ENCODE results near the gene OPN1LW. TPM values are rescaled to one million over a fixed set of nuclear protein-coding genes. Genes with fewer than 3 reads are reported as not detected.
"Not testable (repeated sequence)": the region's sequence is repeated elsewhere in the genome, so short reads cannot be mapped to it uniquely, and the experiment has no call there.

Gene OPN1LW
- total RNA-seq, 2 donors from 2014 or later, result not detected

DNA sequence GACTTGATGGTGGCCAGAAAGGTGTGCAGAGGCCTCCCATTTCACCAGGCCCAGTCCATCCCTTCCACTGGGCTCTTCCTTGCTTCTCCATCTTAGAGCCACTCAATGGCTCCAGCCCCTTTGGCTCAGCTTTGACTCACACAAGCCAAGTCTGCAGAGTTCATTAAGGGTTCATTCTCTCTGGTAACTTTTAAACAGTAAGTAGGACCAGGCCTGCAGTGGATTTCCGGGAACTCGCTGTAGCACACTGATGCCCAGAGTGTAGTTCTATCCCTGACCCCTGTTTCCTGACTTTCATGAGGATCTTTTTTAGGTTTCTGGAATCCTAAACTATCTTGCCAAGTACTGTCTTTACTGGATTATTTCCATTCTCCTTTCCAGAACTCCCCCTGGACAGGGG lies 13.2 kb downstream of the OPN1LW start:
- H3K9me3 ChIP-seq; H3K36me3 ChIP-seq; H3K4me3 ChIP-seq; intact Hi-C loops (cut with DNase I); DNase-seq (ENCODE audit: low spot score); H3K27me3 ChIP-seq (replicated peaks; ENCODE audit: insufficient read depth); H3K4me1 ChIP-seq (replicated peaks); H3K27ac ChIP-seq: not testable (repeated sequence)
- no CpG with 5 or more reads among the region's 2 CpGs for WGBS

DNA sequence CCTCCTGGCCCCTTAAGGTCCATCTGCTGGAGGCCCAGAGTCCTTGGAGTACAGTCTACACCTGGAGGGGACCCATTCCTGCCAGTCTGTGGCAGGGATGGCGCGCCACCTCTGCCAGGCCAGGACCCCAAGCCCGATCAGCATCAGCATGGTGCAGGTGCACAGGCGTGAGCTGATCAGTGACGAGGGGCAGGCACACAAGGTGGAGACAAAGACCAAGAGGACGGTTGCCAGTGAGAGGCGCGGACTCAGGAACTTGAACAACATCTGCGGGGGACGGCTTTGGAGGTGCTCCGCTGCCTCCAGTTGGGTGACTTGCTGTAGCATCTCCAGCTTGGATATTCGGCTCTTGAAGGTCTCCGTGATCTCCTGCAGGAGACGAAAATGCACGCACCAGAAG lies 15.3 kb downstream of the OPN1LW start:
- H3K27me3 ChIP-seq (replicated peaks; ENCODE audit: insufficient read depth); H3K36me3 ChIP-seq; intact Hi-C loops (cut with DNase I); H3K9me3 ChIP-seq; H3K4me1 ChIP-seq (replicated peaks); DNase-seq (ENCODE audit: low spot score); H3K27ac ChIP-seq; H3K4me3 ChIP-seq: not testable (repeated sequence)
- no CpG with 5 or more reads among the region's 15 CpGs for WGBS

DNA sequence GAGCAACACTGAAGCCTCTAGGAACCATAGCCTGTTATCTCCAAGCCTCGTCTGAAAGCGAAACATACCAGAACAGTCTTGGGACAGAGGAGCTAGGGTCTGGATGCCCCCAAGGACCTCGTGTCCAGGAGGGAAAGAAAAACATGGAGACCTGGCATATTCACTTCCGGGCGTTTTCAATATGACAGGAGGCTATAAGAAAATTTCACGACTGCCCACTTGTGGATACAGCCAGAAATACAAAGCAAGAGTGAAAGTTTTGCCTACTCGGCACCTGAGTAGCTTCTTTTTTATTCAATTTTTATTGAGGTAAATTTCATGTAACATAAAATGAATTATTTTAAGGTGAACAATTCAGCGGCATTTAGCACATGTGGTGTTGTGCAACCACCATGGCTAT lies 20.9 kb downstream of the OPN1LW start:
- H3K4me3 ChIP-seq; H3K9me3 ChIP-seq; H3K4me1 ChIP-seq (replicated peaks); intact Hi-C loops (cut with DNase I); H3K36me3 ChIP-seq; DNase-seq (ENCODE audit: low spot score); H3K27ac ChIP-seq; H3K27me3 ChIP-seq (replicated peaks; ENCODE audit: insufficient read depth): not testable (repeated sequence)
- no CpG with 5 or more reads among the region's 8 CpGs for WGBS

DNA sequence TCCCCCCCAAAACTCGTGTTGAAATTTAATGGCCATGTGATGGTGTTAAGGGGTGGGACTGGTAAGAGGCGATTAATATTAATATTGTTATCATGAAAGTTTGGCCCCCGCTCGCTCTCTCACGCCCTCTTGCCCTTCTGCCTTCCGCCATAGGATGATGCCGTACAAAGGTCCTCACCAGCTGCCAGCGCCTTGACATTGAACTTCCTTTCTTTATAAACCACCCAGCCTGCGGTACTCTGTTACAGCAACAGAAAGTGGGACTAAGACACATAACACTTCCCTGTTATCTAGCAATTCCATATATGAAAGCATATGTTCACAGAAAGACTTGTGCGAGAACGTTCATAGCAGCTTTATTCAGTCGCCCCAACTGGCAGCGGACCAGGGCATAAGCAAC lies 24.3 kb downstream of the OPN1LW start:
- intact Hi-C loops (cut with DNase I); H3K9me3 ChIP-seq: not testable (repeated sequence)
- no CpG with 5 or more reads among the region's 13 CpGs for WGBS

DNA sequence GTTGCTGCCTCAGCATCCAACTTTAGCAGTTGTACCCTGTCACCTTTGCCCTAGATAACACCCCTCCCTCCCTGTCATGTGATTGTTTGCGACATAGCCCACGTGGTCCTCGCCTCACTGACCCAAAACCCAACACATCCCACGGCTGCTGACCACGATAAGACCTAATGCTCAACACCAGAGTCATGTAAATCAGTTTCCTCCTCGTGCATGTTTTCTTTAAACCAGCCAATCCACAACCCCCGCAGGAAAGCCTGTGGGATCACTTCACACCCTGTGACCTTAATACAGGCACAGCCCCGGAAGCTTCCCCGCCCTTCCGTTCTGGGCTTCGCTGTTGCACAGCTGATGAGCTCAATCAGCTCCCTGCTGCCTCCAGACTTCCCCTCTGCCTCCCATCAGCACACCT lies 28.5 kb downstream of the OPN1LW start:
- H3K4me1 ChIP-seq (replicated peaks); DNase-seq (ENCODE audit: low spot score); H3K9me3 ChIP-seq; intact Hi-C loops (cut with DNase I); H3K36me3 ChIP-seq; H3K27me3 ChIP-seq (replicated peaks; ENCODE audit: insufficient read depth); H3K27ac ChIP-seq; H3K4me3 ChIP-seq: not testable (repeated sequence)
- no CpG with 5 or more reads among the region's 11 CpGs for WGBS

More for the DNA sequence above, 24.3 kb downstream of the OPN1LW start:
- not testable (repeated sequence) for H3K36me3 ChIP-seq; H3K4me1 ChIP-seq (replicated peaks); H3K4me3 ChIP-seq; H3K27ac ChIP-seq; H3K27me3 ChIP-seq (replicated peaks; ENCODE audit: insufficient read depth); DNase-seq (ENCODE audit: low spot score)

DNA sequence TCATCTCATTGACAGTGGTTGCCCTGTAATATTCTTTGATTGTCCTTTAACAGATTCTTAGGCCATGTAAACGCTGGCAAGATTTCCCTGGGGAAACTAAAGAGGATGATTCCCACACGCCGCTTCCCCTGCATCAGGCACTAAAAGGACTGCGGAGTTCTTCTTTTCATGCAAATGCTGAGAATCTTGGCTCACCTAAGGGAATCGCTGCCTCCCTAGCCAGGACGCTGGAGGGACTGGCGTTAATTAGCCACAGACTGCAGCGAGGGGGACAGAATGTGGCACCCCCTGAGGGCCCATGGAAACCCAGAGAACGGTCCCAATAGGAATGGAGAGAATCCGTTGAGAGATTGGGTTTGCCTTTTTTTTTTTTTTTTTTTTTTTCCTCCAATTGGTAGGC lies 30.3 kb downstream of the OPN1LW start:
- intact Hi-C loops (cut with DNase I); H3K4me3 ChIP-seq: not testable (repeated sequence)

DNA sequence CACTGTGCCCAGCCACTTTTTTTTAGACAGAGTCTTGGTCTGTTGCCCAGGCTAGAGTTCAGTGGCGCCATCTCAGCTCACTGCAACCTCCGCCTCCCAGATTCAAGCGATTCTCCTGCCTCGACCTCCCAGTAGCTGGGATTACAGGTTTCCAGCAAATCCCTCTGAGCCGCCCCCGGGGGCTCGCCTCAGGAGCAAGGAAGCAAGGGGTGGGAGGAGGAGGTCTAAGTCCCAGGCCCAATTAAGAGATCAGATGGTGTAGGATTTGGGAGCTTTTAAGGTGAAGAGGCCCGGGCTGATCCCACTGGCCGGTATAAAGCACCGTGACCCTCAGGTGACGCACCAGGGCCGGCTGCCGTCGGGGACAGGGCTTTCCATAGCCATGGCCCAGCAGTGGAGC lies 38.3 kb downstream of the OPN1LW start, which contains the start of gene OPN1MW:
OPN1MW (plus strand) TSS at position 301 of the 400 bp plus-strand sequence; CDS start at position 383, 82 bp downstream.
- H3K9me3 ChIP-seq; H3K36me3 ChIP-seq; intact Hi-C loops (cut with DNase I); H3K27ac ChIP-seq; H3K27me3 ChIP-seq (replicated peaks; ENCODE audit: insufficient read depth); DNase-seq (ENCODE audit: low spot score); H3K4me1 ChIP-seq (replicated peaks); H3K4me3 ChIP-seq: not testable (repeated sequence)
- WGBS, result no CpG with 5 or more reads among the region's 14 CpGs

More for the DNA sequence above, 30.3 kb downstream of the OPN1LW start:
- H3K4me1 ChIP-seq (replicated peaks); DNase-seq (ENCODE audit: low spot score); H3K9me3 ChIP-seq; H3K36me3 ChIP-seq; H3K27me3 ChIP-seq (replicated peaks; ENCODE audit: insufficient read depth); H3K27ac ChIP-seq: not testable (repeated sequence)
- no CpG with 5 or more reads among the region's 10 CpGs for WGBS

DNA sequence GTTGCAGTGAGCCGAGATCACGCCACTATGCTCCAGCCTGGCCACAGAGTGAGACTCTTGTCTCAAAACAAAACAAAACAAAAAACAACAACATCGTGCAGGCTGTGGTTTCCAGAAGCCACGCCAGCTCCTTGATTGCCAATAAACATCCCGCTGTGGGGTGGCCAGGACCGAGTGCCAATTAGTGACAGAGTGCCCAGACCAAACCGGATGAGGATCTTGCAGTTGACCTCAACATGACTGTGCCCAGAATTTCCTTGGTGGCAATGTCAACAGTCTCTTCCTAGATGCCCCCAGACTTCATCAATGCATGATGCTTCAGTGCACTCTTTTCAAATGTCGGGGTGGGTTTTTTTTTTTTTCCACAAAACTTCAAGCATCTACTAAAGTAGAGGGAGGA lies 39.8 kb downstream of the OPN1LW start:
- WGBS, result no CpG with 5 or more reads among the region's 8 CpGs
- H3K27ac ChIP-seq; H3K27me3 ChIP-seq (replicated peaks; ENCODE audit: insufficient read depth); H3K4me1 ChIP-seq (replicated peaks); H3K4me3 ChIP-seq; DNase-seq (ENCODE audit: low spot score); H3K9me3 ChIP-seq; intact Hi-C loops (cut with DNase I); H3K36me3 ChIP-seq: not testable (repeated sequence)

DNA sequence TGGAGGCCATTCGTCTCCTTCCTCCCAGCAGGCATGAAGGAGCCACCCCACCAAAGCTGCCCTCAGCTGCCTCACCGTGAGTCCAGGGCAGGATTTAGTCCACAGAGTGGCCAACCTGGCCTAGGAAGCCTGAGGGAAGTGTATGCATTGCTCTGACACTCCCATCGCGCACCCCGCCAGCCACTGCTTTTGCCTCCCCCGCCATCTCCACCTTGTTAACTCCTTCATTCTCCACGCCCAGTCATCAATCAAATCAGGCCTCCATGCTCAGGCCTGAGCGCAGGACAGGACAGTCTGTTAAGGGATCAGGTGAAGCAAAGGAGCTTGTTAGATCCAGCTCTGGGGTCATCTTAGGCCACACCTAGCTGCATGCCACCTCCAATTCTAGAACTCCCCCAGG lies 48.8 kb downstream of the OPN1LW start:
- H3K4me3 ChIP-seq; H3K9me3 ChIP-seq; intact Hi-C loops (cut with DNase I); H3K27ac ChIP-seq; H3K27me3 ChIP-seq (replicated peaks; ENCODE audit: insufficient read depth); H3K36me3 ChIP-seq; H3K4me1 ChIP-seq (replicated peaks); DNase-seq (ENCODE audit: low spot score): not testable (repeated sequence)
- WGBS, result no CpG with 5 or more reads among the region's 8 CpGs

DNA sequence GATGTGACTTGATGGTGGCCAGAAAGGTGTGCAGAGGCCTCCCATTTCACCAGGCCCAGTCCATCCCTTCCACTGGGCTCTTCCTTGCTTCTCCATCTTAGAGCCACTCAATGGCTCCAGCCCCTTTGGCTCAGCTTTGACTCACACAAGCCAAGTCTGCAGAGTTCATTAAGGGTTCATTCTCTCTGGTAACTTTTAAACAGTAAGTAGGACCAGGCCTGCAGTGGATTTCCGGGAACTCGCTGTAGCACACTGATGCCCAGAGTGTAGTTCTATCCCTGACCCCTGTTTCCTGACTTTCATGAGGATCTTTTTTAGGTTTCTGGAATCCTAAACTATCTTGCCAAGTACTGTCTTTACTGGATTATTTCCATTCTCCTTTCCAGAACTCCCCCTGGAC lies 50.3 kb downstream of the OPN1LW start:
- H3K9me3 ChIP-seq; H3K27me3 ChIP-seq (replicated peaks; ENCODE audit: insufficient read depth); H3K27ac ChIP-seq; DNase-seq (ENCODE audit: low spot score); intact Hi-C loops (cut with DNase I); H3K4me3 ChIP-seq; H3K36me3 ChIP-seq; H3K4me1 ChIP-seq (replicated peaks): not testable (repeated sequence)
- no CpG with 5 or more reads among the region's 2 CpGs for WGBS

DNA sequence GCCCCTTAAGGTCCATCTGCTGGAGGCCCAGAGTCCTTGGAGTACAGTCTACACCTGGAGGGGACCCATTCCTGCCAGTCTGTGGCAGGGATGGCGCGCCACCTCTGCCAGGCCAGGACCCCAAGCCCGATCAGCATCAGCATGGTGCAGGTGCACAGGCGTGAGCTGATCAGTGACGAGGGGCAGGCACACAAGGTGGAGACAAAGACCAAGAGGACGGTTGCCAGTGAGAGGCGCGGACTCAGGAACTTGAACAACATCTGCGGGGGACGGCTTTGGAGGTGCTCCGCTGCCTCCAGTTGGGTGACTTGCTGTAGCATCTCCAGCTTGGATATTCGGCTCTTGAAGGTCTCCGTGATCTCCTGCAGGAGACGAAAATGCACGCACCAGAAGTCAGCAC lies 52.4 kb downstream of the OPN1LW start:
- H3K4me3 ChIP-seq; H3K9me3 ChIP-seq; H3K27ac ChIP-seq; H3K36me3 ChIP-seq; intact Hi-C loops (cut with DNase I); DNase-seq (ENCODE audit: low spot score); H3K4me1 ChIP-seq (replicated peaks); H3K27me3 ChIP-seq (replicated peaks; ENCODE audit: insufficient read depth): not testable (repeated sequence)
- WGBS, result no CpG with 5 or more reads among the region's 15 CpGs
